GM21825 (cell line): ENCODE measurements around the gene GTF2I.
"Not testable (repeated sequence)": the region's sequence is repeated elsewhere in the genome, so short reads cannot be mapped to it uniquely, and the experiment has no call there.

Experiments
- ATAC-seq: cut with Tn5 transposase; IDR thresholded peaks from one replicate; pipeline ENCODE4 v1.9.1; 2021; ENCODE audit warnings: mild to moderate bottlenecking, moderate library complexity; ENCODE audit not compliant: unreplicated experiment

The GTF2I gene

GRCh38 chr7:74656441-74656836 lies 1.1 kb upstream of the GTF2I start:
- no peak for ATAC-seq

GRCh38 chr7:74656837-74657691 lies 454 bp upstream of the GTF2I start:
- peak; percentile 53 for ATAC-seq

- ATAC-seq: peak; percentile 43
Measured at GRCh38 chr7:74658178-74659004, 873 bp downstream of the GTF2I start.

- not testable (repeated sequence) for ATAC-seq
Measured at GRCh38 chr7:74660202-74660601, 2.7 kb downstream of the GTF2I start.

- ATAC-seq: not testable (repeated sequence)
Measured at GRCh38 chr7:74661836-74662794, 4.6 kb downstream of the GTF2I start.

GRCh38 chr7:74665296-74665938 lies 7.9 kb downstream of the GTF2I start:
- ATAC-seq: no peak

GRCh38 chr7:74667013-74667412 lies 9.5 kb downstream of the GTF2I start:
- ATAC-seq: not testable (repeated sequence)

- ATAC-seq: not testable (repeated sequence)
Measured at GRCh38 chr7:74667520-74667919, 10.0 kb downstream of the GTF2I start.

GRCh38 chr7:74671602-74672001 lies 14.1 kb downstream of the GTF2I start:
- no peak for ATAC-seq

- no peak for ATAC-seq
Measured at GRCh38 chr7:74672343-74672915, 14.9 kb downstream of the GTF2I start.

- ATAC-seq: no peak
Measured at GRCh38 chr7:74674166-74674565, 16.6 kb downstream of the GTF2I start.

GRCh38 chr7:74682829-74683228 lies 25.3 kb downstream of the GTF2I start:
- no peak for ATAC-seq

GRCh38 chr7:74683799-74684198 lies 26.3 kb downstream of the GTF2I start:
- no peak for ATAC-seq

GRCh38 chr7:74684473-74684872 lies 27.0 kb downstream of the GTF2I start:
- no peak for ATAC-seq

GRCh38 chr7:74684921-74685320 lies 27.4 kb downstream of the GTF2I start:
- ATAC-seq: no peak

GRCh38 chr7:74690474-74690873 lies 33.0 kb downstream of the GTF2I start:
- no peak for ATAC-seq

- ATAC-seq: not testable (repeated sequence)
Measured at GRCh38 chr7:74704419-74704818, 46.9 kb downstream of the GTF2I start.

- no peak for ATAC-seq
Measured at GRCh38 chr7:74707238-74707637, 49.7 kb downstream of the GTF2I start.

- ATAC-seq: no peak
Measured at GRCh38 chr7:74708569-74709275, 51.2 kb downstream of the GTF2I start.
